ENCODE measurements around the gene STX12. TPM values are rescaled to one million over a fixed set of nuclear protein-coding genes. Genes with fewer than 3 reads are reported as not detected.

STX12 gene
- total RNA-seq, 6 experiments from 2014 or later: 15.2 to 32.7 (median 19.5) TPM

DNA sequence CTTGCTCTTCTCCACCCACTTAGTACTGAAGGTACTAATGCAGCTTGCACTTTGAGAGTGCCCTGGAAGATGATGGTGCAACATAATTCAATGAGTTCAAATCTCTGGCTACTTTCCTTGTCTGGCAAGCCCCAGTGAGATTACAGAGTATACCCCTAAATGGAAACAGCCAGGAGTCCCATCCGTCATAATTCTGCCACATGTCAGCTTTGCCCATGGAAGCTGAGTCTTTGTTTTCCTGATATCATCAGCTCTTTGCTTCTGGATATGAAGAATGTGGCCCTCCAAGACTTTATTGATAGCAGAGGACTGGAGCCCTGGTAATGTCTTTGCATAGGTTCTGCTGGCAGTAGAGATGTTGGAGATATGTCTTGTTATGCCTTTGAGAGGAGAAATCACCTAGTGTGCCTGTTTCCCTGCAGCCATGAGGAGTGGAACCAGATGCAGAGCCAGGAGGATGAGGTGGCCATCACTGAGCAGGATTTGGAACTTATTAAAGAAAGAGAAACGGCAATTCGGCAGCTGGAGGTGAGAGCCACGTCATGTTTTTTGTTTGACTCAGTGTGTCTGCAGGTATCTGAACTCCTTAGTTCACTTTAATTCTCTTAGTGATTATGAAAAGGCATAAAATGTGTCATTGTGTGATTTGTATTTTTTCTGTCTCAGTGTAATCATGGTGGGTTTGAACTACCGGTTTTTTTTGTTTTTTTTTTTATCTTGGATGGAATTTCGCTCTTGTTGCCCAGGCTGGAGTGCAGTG lies 38.9 kb downstream of the STX12 start:
- H3K36me3 ChIP-seq: peaks cover 0 to 18% (median 3%) of the 10 kb centered on the region in 4 donors
- WGBS (ENCODE audit: insufficient coverage, low coverage, low lambda C conversion rate, missing lambda C conversion rate): 76% methylated on average over 6 of the region's 6 CpGs
- intact Hi-C loops (cut with DNase I): no loop called here

DNA sequence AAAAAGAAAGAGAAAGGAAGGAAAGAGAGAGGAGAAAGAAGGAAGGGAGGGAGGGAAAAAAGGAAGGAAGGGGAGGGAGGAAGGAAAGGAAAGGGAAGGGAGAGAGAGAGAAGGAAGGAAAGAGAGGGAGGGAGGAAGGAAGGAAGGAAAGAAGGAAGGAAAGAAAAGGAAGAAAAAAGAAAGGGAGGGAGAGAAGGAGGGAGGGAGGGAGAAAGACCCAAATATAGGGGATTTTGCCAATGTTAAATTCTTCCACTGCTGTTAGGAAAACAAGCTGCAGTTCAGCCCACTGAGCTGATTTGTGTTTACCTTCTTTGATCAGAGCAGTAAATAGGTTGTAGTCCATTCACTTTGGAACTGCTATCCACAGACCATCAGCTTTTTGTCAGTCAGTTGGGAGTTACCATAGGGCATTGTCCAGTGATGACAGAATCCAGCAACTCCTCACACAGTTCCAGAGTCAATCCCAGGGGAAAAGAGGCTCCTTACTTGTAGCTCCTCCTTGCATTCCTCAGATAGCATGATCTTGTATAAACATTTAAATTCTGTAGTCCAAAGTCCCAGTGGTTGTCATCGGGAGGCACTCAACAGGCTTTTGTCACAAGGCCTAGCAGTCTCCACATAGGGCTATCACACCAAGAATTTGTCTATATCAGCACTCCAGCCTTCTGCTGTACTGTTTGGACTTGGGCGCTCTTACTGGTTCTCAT lies 44.1 kb downstream of the STX12 start:
- H3K4me1 ChIP-seq: peaks cover 0 to 10% (median 0%) of the 10 kb centered on the region in 4 donors
- ATAC-seq: peak; percentile 53 to 91 (median 86)
- no peak overlapping the region for H3K4me3 ChIP-seq
- no peaks in the 10 kb centered on the region for H3K9me3 ChIP-seq
- H3K27ac ChIP-seq: peak overlapping the region in 1 of 3 donors; percentile 27
- intact Hi-C loops (cut with DNase I): no loop called here
- WGBS (ENCODE audit: insufficient coverage, low coverage, low lambda C conversion rate, missing lambda C conversion rate): 57% methylated on average over 2 of the region's 2 CpGs
- no peaks in the 10 kb centered on the region for H3K27me3 ChIP-seq
- TF ChIP-seq POLR2A (IDR thresholded peaks at IDR 0.05): no peak
- TF ChIP-seq, protein P1, sequence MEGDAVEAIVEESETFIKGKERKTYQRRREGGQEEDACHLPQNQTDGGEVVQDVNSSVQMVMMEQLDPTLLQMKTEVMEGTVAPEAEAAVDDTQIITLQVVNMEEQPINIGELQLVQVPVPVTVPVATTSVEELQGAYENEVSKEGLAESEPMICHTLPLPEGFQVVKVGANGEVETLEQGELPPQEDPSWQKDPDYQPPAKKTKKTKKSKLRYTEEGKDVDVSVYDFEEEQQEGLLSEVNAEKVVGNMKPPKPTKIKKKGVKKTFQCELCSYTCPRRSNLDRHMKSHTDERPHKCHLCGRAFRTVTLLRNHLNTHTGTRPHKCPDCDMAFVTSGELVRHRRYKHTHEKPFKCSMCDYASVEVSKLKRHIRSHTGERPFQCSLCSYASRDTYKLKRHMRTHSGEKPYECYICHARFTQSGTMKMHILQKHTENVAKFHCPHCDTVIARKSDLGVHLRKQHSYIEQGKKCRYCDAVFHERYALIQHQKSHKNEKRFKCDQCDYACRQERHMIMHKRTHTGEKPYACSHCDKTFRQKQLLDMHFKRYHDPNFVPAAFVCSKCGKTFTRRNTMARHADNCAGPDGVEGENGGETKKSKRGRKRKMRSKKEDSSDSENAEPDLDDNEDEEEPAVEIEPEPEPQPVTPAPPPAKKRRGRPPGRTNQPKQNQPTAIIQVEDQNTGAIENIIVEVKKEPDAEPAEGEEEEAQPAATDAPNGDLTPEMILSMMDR (IDR thresholded peaks at IDR 0.05): no peak
- no peak for DNase-seq
- peaks cover 0 to 48% (median 11%) of the 10 kb centered on the region in 4 donors for H3K36me3 ChIP-seq

More for the DNA sequence above, 38.9 kb downstream of the STX12 start:
- ATAC-seq (no peak), DNase-seq (no peak)
- Histone ChIP-seq H3K27me3 (no peaks in the 10 kb centered on the region), H3K9me3 (no peaks in the 10 kb centered on the region), H3K4me1 (peaks cover 0 to 2% (median 0%) of the 10 kb centered on the region in 4 donors), H3K27ac (no peak overlapping the region), H3K4me3 (no peak overlapping the region)
- TF ChIP-seq POLR2A (IDR thresholded peaks at IDR 0.05): no peak
- TF ChIP-seq, protein P1 (IDR thresholded peaks at IDR 0.05): no peak

DNA sequence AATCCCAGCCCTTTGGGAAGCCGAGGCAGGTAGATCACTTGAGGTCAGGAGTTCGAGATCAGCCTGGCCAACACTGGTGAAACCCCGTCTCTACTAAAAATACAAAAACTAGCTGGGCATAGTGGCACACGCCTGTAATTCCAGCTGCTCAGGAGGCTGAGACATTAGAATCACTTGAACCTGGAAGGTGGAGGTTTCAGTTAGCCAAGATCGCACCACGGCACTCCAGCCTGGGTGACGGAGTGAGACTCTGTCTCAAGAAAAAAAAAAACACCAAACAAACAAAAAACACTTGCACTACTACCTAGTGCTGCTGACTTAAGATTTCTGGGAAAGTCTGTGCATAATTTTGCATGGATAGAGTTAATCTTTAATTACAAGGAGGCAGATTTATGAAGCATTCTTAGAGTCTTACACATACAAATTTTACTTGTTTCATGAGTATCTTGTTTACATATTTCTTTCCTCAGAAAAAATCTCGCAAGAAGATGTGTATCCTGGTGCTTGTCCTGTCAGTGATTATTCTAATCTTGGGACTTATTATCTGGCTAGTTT lies 48.8 kb downstream of the STX12 start:
- TF ChIP-seq, protein P1 (IDR thresholded peaks at IDR 0.05): no peak
- H3K4me3 ChIP-seq: no peak overlapping the region

DNA sequence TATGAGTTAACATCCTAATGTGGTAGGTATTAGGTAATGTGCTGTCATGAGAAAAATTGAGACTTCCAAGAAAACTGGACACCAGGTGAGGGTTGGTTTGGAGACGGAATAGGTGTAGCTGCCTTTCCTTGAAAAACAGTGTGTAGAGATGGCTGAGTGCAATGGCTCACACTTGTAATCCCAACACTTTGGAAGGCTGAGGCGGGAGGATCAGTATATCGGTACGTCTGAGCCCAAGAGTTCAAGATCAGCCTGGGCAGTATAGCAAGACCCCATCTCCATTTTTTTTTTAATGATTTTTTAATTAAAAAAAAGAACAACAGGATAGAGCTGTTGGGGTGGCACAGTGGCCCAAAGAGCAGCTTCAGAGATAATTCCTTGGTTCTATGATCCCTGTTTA lies 50.8 kb downstream of the STX12 start:
- no peak for TF ChIP-seq POLR2A (IDR thresholded peaks at IDR 0.05)
- TF ChIP-seq, protein P1 (IDR thresholded peaks at IDR 0.05): no peak
- WGBS (ENCODE audit: insufficient coverage, low coverage, low lambda C conversion rate, missing lambda C conversion rate): 89% methylated on average over 2 of the region's 4 CpGs
- intact Hi-C loops (cut with DNase I): no loop called here

More for the DNA sequence above, 48.8 kb downstream of the STX12 start:
- Histone ChIP-seq H3K27me3 (no peaks in the 10 kb centered on the region), H3K27ac (no peak overlapping the region), H3K36me3 (peaks cover 0 to 34% (median 8%) of the 10 kb centered on the region in 4 donors), H3K4me1 (peaks cover 0 to 8% (median 0%) of the 10 kb centered on the region in 4 donors), H3K9me3 (no peaks in the 10 kb centered on the region)
- WGBS (ENCODE audit: insufficient coverage, low coverage, low lambda C conversion rate, missing lambda C conversion rate): 78% methylated on average over 5 of the region's 8 CpGs
- intact Hi-C loops (cut with DNase I): no loop called here
- no peak for ATAC-seq
- no peak for DNase-seq

More for the DNA sequence above, 50.8 kb downstream of the STX12 start:
- no peak for DNase-seq
- Histone ChIP-seq H3K4me1 (no peaks in the 10 kb centered on the region), H3K27ac (no peak overlapping the region), H3K36me3 (peaks cover 0 to 22% (median 7%) of the 10 kb centered on the region in 4 donors), H3K27me3 (no peaks in the 10 kb centered on the region), H3K9me3 (no peaks in the 10 kb centered on the region), H3K4me3 (no peak overlapping the region)
- ATAC-seq: no peak
